ENCODE measurements around the gene INPP4A. TPM values are rescaled to one million over a fixed set of nuclear protein-coding genes. Genes with fewer than 3 reads are reported as not detected.
A peak's percentile ranks its signal among the peaks of the same experiment; 100 is the strongest.

The INPP4A gene
- total and polyA plus RNA-seq, 2 donors (not counting 3 experiments of a cell fraction or from before 2014, with no cell fraction given): 14.9 to 28.8 TPM

- ChIA-PET POLR2A (no interaction called here), CTCF (interaction anchor here (0.6 to 2.2 kb wide), 7 partner anchors 24 to 229 kb away, joined by 3 to 8 read pairs (median 4); no protein-coding TSS in a partner anchor)
- H3K79me2 ChIP-seq (ENCODE audit: control insufficient read depth, insufficient read depth, low read length): peaks cover 65% of the 10 kb centered on the region
- H3K9ac ChIP-seq (replicated peaks; ENCODE audit: extremely low read depth, insufficient read depth, low read length): peak within 1 kb of the TSS; percentile 99
- DNase-seq (ENCODE audit: low read depth, low spot score): peak; percentile 92
- TF ChIP-seq FOS (IDR thresholded peaks at IDR 0.05; ENCODE audit: borderline replicate concordance, insufficient read depth, low read length): peak; percentile 9
- no peak for TF ChIP-seq MYC (IDR thresholded peaks at IDR 0.05; ENCODE audit: low read depth, low read length)
- peak; percentile 91 for TF ChIP-seq POLR2A (IDR thresholded peaks at IDR 0.05; ENCODE audit: low read depth, low read length)
- peak; percentile 91 for TF ChIP-seq POLR2AphosphoS5 (IDR thresholded peaks at IDR 0.05; ENCODE audit: insufficient read depth, low read depth, low read length)
- TF ChIP-seq EZH2 (IDR thresholded peaks at IDR 0.05; ENCODE audit: borderline replicate concordance, low read depth, low read length, severe bottlenecking): no peak
- H3K4me2 ChIP-seq (ENCODE audit: insufficient read depth, low read length): peak within 1 kb of the TSS; percentile 96
- peaks cover 32% of the 10 kb centered on the region for H3K4me1 ChIP-seq (ENCODE audit: control insufficient read depth, extremely low read depth, insufficient read depth, low read length)
- BruUV-seq (replicated peaks): TSS peak; percentile 64
- H4K20me1 ChIP-seq (replicated peaks; ENCODE audit: control insufficient read depth, extremely low read depth, insufficient read depth, low read length): no peaks in the 10 kb centered on the region
- H3K36me3 ChIP-seq (ENCODE audit: control insufficient read depth in 2 of 2, extremely low read depth in 1 of 2, insufficient read depth in 2 of 2, low read length in 2 of 2): peaks cover 2 to 6% of the 10 kb centered on the region in 2 experiments
- dilution Hi-C loops (cut with MboI; ENCODE audit: extremely low pct_ligation_motif_present, low sequenced_read_pairs): no loop called here
- intact Hi-C loops (cut with micrococcal nuclease): loop anchor here (1.0 to 5.0 kb wide), 3 partner anchors 9 to 458 kb away; no protein-coding TSS in a partner anchor
- H2AFZ ChIP-seq (ENCODE audit: low read depth, low read length): peak within 1 kb of the TSS; percentile 92
- H3K4me3 ChIP-seq (replicated peaks in 1 of 3; ENCODE audit: insufficient read depth in 1 of 3, low read depth in 1 of 3, low read length in 3 of 3): peak within 1 kb of the TSS; percentile 95 to 100 (median 98)
- peak within 1 kb of the TSS; percentile 98 for H3K27ac ChIP-seq (ENCODE audit: insufficient read depth, low read depth, low read length)
- no peaks in the 10 kb centered on the region for H3K9me1 ChIP-seq (replicated peaks; ENCODE audit: control insufficient read depth, extremely low read depth, insufficient read depth, low read length)
- no peaks in the 10 kb centered on the region for H3K9me3 ChIP-seq (replicated peaks; ENCODE audit: control insufficient read depth, insufficient read depth, low read length)
- peak; percentile 38 for FAIRE-seq
- H3K27me3 ChIP-seq (ENCODE audit: control insufficient read depth in 2 of 2, insufficient read depth in 2 of 2, low read length in 2 of 2): no peaks in the 10 kb centered on the region
These were observed 163.7 kb downstream of the INPP4A start, which contains the start of the genes COA5 and UNC50 for GRCh38 chr2:98608116-98608961. COA5 (minus strand) TSS chr2:98608512; CDS start chr2:98608405, 107 bp downstream. UNC50 (plus strand) TSS chr2:98608589; CDS start chr2:98609760, 1,171 bp downstream.

Measured in endothelial cell of umbilical vein (primary cell).